ENCODE measurements around the gene TRAF7.
"Not testable (repeated sequence)": the region's sequence is repeated elsewhere in the genome, so short reads cannot be mapped to it uniquely, and the experiment has no call there.

DNA sequence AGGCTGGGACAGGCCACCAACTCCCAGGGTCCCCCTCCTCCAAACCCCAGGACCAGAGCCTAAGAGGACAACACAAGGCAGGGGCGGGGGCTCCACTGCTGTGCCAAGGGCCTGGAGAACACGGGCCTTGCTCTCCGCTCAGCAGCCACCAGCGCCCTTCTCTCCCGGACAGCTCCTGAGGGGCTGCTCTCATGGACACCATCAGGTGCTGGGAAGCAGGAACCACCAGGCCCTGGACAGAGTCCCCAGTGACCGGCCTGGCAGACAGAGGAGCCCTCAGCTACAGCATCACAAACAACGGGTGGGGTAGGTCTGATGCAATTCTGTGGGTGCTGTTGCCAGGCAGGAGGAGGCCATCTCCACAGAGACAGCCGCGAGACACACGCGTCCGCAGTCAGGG lies 21.8 kb upstream of the TRAF7 start:
- TF ChIP-seq EZH2 (IDR thresholded peaks at IDR 0.05; ENCODE audit: low read depth, low read length, severe bottlenecking); POLR2A (IDR thresholded peaks at IDR 0.05; ENCODE audit: control extremely low read depth in 1 of 2, low read depth in 2 of 2, low read length in 2 of 2); MAFK (IDR thresholded peaks at IDR 0.05; ENCODE audit: low read depth, low read length); JUN (IDR thresholded peaks at IDR 0.05; ENCODE audit: low read depth, low read length); CHD2 (IDR thresholded peaks at IDR 0.05; ENCODE audit: low read length); EP300 (IDR thresholded peaks at IDR 0.05; ENCODE audit: borderline replicate concordance in 1 of 2, low read depth in 2 of 2, low read length in 2 of 2): not testable (repeated sequence)
- TF ChIP-seq, protein P1, sequence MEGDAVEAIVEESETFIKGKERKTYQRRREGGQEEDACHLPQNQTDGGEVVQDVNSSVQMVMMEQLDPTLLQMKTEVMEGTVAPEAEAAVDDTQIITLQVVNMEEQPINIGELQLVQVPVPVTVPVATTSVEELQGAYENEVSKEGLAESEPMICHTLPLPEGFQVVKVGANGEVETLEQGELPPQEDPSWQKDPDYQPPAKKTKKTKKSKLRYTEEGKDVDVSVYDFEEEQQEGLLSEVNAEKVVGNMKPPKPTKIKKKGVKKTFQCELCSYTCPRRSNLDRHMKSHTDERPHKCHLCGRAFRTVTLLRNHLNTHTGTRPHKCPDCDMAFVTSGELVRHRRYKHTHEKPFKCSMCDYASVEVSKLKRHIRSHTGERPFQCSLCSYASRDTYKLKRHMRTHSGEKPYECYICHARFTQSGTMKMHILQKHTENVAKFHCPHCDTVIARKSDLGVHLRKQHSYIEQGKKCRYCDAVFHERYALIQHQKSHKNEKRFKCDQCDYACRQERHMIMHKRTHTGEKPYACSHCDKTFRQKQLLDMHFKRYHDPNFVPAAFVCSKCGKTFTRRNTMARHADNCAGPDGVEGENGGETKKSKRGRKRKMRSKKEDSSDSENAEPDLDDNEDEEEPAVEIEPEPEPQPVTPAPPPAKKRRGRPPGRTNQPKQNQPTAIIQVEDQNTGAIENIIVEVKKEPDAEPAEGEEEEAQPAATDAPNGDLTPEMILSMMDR (IDR thresholded peaks at IDR 0.05; ENCODE audit: control extremely low read depth in 1 of 3, insufficient read depth in 1 of 3, low read depth in 1 of 3, low read length in 3 of 3): not testable (repeated sequence)
- TF ChIP-seq, protein P2, sequence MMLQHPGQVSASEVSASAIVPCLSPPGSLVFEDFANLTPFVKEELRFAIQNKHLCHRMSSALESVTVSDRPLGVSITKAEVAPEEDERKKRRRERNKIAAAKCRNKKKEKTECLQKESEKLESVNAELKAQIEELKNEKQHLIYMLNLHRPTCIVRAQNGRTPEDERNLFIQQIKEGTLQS (IDR thresholded peaks at IDR 0.05; ENCODE audit: insufficient read depth, low read depth, low read length): not testable (repeated sequence)
